Activated T-cell treated with anti-CD3 and anti-CD28 coated beads for 24 hours (primary cell): ENCODE measurements around the gene TDRD5.
"Not testable (repeated sequence)": the region's sequence is repeated elsewhere in the genome, so short reads cannot be mapped to it uniquely, and the experiment has no call there.

Experiments used
- DNase-seq: peaks from one replicate; pipeline ENCODE4 v3.0.0-alpha.2; 2020; ENCODE audit warnings: low read depth

The TDRD5 gene

GRCh38 chr1:179599623-179600249, 8.1 kb downstream of the TDRD5 start:
- DNase-seq = no peak

DNA sequence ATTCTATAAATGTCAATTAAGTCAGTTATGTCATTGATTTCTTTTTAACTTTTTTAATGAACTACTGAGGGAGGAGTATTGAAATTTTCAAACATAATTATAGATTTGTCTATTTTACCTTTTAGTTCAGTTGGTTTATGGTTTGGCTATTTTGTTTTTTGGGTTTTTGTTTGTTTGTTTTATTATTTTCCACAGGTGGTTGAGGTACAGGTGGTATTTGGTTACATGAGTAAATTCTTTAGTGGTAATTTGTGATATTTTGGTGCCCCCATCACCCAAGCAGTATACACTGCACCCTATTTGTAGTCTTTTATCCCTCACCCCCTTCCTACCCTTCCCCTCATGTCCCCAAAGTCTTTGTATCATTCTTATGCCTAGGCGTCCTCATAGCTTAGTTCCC, 9.5 kb downstream of the TDRD5 start:
- no peak for DNase-seq

GRCh38 chr1:179612361-179612760, 20.7 kb downstream of the TDRD5 start:
- DNase-seq = no peak

DNA sequence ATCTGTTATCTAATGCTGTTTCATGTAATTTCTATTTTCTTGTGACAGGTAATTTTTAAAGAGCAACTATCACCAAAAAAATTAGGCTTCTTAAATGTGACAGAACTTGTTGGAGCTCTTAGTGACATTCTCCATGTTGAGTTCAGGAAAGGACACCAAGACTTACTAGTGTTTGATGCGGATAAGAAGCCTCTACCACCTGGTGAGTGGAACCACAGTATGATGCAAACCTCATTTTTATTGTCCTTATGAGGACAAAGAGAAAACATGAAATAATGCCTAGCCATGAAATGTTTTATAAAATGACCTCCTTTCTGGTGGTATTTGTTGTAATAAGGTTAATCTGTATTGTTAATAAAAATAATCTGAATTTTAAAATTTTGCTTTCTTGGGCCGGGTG, 39.1 kb downstream of the TDRD5 start:
- DNase-seq = no peak

- DNase-seq = no peak
These were observed 41.2 kb downstream of the TDRD5 start for GRCh38 chr1:179632868-179633267.

DNA sequence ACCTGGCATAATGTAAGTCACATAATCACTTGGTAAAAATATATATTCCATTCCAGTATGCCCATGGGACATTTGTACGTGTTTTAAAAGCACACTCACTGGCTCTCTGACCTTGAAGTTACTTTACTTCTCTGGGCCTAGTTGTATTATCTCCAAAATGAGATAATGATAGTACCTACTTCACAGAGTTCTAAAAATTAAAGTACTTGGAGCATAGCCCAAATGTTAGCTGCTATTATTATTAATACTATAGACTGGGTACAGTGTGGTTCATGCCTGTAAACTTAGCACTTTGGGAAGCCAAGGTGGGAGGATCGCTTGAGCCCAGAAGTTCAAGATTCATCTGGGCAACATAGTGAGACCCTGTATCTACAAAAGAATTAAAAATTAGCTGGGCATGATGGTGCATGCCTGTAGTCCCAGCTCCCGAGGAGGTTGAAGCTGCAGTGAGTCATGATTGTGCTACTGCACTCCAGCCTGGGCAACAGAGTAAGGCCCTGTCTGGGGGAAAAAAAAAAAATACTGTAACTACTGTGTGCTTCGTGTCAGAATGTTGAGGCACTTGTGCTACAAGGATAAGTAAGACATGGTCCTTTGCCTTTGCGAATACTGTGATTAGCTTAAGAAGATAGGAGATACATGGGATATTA, 45.7 kb downstream of the TDRD5 start:
- DNase-seq = no peak

GRCh38 chr1:179661018-179661417, 69.4 kb downstream of the TDRD5 start:
- DNase-seq = no peak

DNA sequence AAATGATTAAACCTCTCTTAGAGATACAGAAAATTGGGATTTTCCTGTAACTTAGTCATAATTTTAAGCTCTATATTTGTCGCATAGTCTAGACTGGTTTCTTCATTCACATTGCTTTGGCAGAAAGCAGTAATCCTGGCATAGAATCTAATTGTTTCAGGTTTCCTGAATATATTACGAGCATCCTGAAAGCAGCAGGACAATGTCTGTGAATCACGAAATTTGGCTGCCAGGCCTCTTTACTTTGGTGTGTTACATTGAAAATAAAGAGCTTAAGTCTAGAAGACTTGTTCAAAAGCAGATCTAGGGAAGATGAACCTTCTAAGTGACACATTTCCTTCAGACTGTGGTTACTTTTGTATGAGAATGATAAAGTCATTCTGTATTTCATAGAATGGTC, 72.2 kb downstream of the TDRD5 start:
- DNase-seq = no peak

GRCh38 chr1:179677882-179678281, 86.2 kb downstream of the TDRD5 start:
- DNase-seq = no peak

- DNase-seq = not testable (repeated sequence)
These were observed 102.9 kb downstream of the TDRD5 start for GRCh38 chr1:179694530-179694929.

GRCh38 chr1:179702946-179703539, 111.4 kb downstream of the TDRD5 start:
- DNase-seq = no peak

GRCh38 chr1:179706339-179706941, 114.8 kb downstream of the TDRD5 start:
- peak; percentile 46 for DNase-seq

DNA sequence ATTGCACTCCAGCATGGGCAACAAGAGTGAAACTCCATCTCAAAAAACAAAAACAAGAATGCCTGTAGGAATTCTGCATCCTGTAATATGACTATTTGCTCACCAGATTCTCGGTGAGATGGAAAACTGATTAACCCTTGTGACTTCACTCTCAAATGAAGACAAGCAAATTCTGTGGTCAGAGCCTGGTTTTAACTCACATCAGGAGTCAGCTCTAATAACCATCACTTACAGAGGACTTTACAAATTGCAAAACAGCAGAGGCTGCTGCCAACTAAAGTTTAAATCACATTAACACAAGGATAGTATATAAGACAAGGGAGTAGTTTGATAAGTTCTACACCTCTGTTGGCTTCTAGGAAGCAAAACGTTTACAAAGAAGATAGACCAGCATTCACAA, 115.8 kb downstream of the TDRD5 start:
- no peak for DNase-seq

DNA sequence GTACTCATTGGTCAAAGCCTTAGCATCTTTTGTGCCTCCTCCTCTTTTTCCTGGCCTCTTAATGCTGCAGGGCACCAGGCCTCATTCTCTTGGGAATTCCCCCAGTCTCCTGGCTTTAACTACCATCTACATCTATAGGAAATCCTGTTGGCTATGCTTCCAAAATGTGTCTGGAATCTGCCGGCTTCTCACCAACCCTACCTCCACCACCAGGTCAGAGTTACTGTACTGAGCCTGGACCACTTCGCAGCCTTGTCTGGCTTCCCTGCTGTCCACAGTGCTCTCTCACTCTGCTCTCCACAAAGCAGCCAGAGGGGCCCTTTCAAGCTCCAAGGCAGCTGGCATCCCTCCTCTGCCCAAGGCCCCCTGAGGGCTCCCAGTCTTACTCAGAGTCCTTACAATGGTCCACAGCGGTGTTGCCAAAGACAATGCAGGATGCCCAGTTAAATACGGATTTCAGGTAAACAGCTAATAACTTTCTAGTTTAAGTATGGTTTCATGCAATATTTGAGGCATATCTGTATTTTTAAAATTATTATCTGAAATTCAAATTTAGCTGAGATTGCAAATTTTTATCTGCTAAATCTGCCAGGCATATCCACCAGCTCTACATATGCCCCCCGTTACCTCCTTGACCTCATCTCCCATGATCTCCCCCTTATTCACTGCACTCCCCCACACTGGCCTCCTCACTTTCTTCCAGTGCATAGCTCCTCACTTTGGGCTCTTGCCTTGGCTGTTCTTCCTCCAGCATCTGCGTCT, 117.0 kb downstream of the TDRD5 start:
- no peak for DNase-seq

DNA sequence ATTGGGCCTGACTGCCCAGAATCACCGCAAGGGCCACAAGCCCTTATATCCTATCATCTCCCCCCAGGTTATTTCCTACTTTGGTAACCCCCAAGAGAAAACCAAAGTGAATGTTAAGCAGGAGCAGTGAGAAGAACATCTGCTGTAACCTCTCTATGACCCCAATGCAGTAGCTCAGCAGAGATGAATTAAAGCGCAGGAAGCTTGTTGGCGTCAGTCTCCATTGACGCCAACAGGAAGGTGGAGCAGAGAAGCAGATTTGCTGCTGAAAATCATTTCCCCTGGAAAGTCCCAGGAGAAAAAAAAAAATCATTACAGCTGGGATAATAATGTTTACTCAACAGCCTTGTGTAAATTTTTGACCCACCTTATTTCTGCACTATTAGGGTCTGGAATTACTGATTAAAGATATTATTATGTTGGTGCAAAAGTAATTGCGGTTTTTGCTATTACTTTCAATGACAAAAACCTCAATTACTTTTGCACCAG, 118.3 kb downstream of the TDRD5 start:
- no peak for DNase-seq

GRCh38 chr1:179714159-179714558, 122.5 kb downstream of the TDRD5 start:
- no peak for DNase-seq

DNA sequence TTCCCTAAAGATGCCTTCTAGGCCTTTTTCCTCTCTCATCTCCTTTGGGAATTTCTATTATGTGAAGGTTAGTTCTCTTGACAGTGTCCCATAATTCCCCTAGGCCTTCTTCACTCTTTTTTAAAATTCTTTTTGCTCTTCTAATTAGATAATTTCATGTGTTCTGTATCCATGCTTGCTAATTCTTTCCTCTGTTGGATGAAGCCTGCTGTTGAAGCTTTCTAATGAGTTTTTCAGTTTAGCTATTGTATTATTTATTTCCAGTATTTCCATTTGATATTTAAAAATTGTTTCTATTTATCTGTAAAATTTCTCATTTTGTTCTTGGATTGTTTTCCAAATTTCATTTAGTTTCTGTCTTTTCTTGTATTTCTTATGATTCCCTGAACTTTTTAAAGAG, 123.0 kb downstream of the TDRD5 start:
- no peak for DNase-seq

DNA sequence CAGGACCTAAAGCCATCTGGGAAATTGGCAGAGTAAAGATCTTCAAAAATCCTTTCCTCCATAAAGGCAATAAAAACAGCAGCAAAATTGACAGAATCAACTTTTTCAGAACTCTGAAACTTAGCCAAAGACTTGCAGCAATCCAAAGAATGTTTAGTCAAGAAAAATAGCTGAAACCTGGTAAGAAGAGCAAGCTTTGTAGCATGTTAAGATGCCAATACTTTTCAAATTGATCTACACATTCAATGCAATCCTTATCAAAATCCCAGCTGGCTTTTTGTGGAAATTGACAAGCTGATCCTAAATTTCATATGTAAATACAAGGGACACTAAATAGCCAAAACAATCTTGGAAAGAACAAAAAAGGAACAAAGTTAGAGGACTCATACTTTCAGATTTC, 127.6 kb downstream of the TDRD5 start:
- DNase-seq = no peak

DNA sequence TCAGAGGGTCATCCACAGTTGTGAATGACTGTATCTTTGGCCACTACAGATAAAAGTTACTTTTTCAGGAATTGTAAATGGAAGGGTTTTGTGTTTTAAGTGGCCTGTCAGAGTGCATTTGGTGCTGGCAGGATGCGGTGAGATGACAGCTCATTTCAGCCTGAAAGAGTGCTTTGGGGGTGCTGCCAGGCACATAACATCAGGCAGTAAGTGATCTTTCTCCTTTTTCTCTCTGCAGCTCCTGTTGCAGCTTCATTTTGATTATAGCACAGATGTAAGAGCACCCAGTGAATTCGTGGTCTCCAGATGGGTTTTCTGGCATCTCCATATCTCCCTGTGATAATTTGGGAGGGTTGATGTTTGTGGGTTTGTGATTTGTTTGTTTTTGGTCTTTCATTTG, 136.6 kb downstream of the TDRD5 start:
- DNase-seq = no peak

DNA sequence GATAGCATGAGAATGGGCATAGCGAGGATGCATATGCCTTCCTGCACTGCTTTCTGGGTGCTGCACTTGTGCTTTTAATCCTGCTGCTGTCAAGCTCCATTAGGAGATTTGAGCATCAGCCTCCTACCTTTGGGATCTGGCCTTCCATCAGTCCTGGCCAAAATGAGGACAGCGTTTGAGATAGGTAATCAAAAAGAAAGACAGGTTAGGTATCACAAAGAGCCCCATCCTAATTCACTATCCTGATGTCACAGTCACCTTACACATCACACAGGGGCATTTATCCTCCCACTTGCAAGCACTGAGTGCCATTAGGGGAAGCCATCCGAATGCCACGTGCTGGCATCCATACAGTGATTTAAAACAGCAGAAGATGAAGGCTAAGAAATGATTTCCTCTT, 138.2 kb downstream of the TDRD5 start:
- no peak for DNase-seq

GRCh38 chr1:179731643-179732042, 140.0 kb downstream of the TDRD5 start:
- no peak for DNase-seq
